ENCODE measurements around the gene CRYL1.

CRYL1 gene

GRCh38 chr13:20470136-20470535 is 55.5 kb downstream of the CRYL1 start:
- no peak overlapping the region for H3K4me3 ChIP-seq (ENCODE audit: insufficient read depth, low read length, poor library complexity, severe bottlenecking)
- H4K20me1 ChIP-seq (ENCODE audit: low read depth, low read length) = no peaks in the 10 kb centered on the region
- no peaks in the 10 kb centered on the region for H3F3A ChIP-seq (ENCODE audit: insufficient read depth)
- no peak overlapping the region for H3K4me2 ChIP-seq (ENCODE audit: low read depth, low read length, poor library complexity, severe bottlenecking)
- H3K27me3 ChIP-seq (ENCODE audit: low read length) = no peaks in the 10 kb centered on the region
- H2AFZ ChIP-seq (ENCODE audit: low read depth, low read length, severe bottlenecking) = no peak overlapping the region
- TF ChIP-seq CTCF (IDR thresholded peaks at IDR 0.05; ENCODE audit: insufficient read depth, low read length, poor library complexity, severe bottlenecking) (no peak), EZH2phosphoT487 (conservative IDR thresholded peaks at IDR 0.05; ENCODE audit: low read length) (no peak)
- no peaks in the 10 kb centered on the region for H3K79me2 ChIP-seq (ENCODE audit: insufficient read depth, low read length)
- H3K9ac ChIP-seq (ENCODE audit: low read length) = no peak overlapping the region
- no peaks in the 10 kb centered on the region for H3K9me3 ChIP-seq (ENCODE audit: insufficient read depth, low read length)
- H3K36me3 ChIP-seq (ENCODE audit: low read length) = no peaks in the 10 kb centered on the region
- no peak overlapping the region for H3K27ac ChIP-seq (ENCODE audit: low read depth, low read length)
- no peaks in the 10 kb centered on the region for H3K9me2 ChIP-seq (replicated peaks; ENCODE audit: insufficient read depth, low read length)

DNA sequence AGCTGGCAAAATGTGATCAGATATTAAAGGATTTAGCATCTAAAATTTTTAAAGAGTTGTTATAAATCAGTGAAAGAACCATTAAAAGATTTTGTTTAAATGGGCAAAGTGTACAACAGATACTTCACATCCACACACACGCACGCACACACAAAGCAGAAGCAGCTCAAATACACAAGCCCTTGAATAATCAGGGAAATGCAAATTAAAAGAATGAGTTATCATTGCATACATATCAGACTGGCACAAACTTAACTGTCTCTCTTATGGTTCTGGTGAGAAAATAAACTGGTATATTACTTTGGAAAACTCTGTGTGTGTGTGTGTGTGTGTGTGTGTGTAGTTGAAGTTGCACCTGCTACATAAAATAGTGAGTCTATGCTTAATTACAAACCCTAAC is 59.3 kb downstream of the CRYL1 start:
- H3K27ac ChIP-seq (ENCODE audit: low read depth, low read length) = no peak overlapping the region
- no peaks in the 10 kb centered on the region for H3K27me3 ChIP-seq (ENCODE audit: low read length)
- H3K79me2 ChIP-seq (ENCODE audit: insufficient read depth, low read length) = no peaks in the 10 kb centered on the region

DNA sequence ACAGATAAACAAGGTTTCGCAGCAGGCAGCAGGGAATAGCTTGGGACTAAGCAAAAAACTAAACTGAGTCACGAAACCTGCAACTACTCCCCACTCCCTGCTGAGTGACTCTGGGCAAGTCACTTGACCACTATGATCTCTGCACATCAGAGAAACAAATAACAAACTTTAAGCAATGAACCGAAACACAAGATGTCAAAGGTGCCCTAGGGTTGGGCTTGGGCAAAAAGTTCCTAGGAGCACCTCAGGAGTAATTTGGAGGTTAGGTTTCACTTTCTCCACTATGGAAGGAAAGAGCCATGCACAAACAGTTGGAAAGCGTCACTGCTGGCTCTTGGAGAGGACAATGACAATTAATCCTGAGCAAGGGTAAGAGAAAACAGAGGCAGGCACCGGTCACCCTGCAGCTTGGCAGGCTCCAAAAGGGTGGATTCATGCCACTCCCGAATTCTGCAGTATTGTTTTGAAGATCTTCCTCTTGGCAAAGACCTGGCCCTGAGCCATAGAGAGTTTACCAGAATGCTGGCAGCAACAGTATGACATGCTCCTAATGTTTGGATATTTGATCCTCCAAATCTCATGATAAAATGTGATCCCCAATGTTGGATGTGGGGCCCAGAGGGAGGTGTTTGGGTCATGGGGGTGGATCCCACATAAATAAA is 60.3 kb downstream of the CRYL1 start:
- no peaks in the 10 kb centered on the region for H3K36me3 ChIP-seq (ENCODE audit: low read length)
- H3K27me3 ChIP-seq (ENCODE audit: low read length) = no peaks in the 10 kb centered on the region
- no peak overlapping the region for H3K4me2 ChIP-seq (ENCODE audit: low read depth, low read length, poor library complexity, severe bottlenecking)
- H3F3A ChIP-seq (ENCODE audit: insufficient read depth) = no peaks in the 10 kb centered on the region
- H3K9me2 ChIP-seq (replicated peaks; ENCODE audit: insufficient read depth, low read length) = no peaks in the 10 kb centered on the region
- TF ChIP-seq CTCF (IDR thresholded peaks at IDR 0.05; ENCODE audit: insufficient read depth, low read length, poor library complexity, severe bottlenecking) = no peak
- no peak for TF ChIP-seq EZH2phosphoT487 (conservative IDR thresholded peaks at IDR 0.05; ENCODE audit: low read length)
- no peak overlapping the region for H2AFZ ChIP-seq (ENCODE audit: low read depth, low read length, severe bottlenecking)
- no peak overlapping the region for H3K4me3 ChIP-seq (ENCODE audit: insufficient read depth, low read length, poor library complexity, severe bottlenecking)
- H3K79me2 ChIP-seq (ENCODE audit: insufficient read depth, low read length) = no peaks in the 10 kb centered on the region
- no peak overlapping the region for H3K27ac ChIP-seq (ENCODE audit: low read depth, low read length)
- H3K9me3 ChIP-seq (ENCODE audit: insufficient read depth, low read length) = no peaks in the 10 kb centered on the region
- H4K20me1 ChIP-seq (ENCODE audit: low read depth, low read length) = no peaks in the 10 kb centered on the region
- H3K9ac ChIP-seq (ENCODE audit: low read length) = no peak overlapping the region

More for the DNA sequence above, 59.3 kb downstream of the CRYL1 start:
- H2AFZ ChIP-seq (ENCODE audit: low read depth, low read length, severe bottlenecking) = no peak overlapping the region
- H3K9me2 ChIP-seq (replicated peaks; ENCODE audit: insufficient read depth, low read length) = no peaks in the 10 kb centered on the region
- no peaks in the 10 kb centered on the region for H3K9me3 ChIP-seq (ENCODE audit: insufficient read depth, low read length)
- H3K36me3 ChIP-seq (ENCODE audit: low read length) = no peaks in the 10 kb centered on the region
- no peak overlapping the region for H3K4me3 ChIP-seq (ENCODE audit: insufficient read depth, low read length, poor library complexity, severe bottlenecking)
- no peaks in the 10 kb centered on the region for H4K20me1 ChIP-seq (ENCODE audit: low read depth, low read length)
- no peak overlapping the region for H3K9ac ChIP-seq (ENCODE audit: low read length)
- no peaks in the 10 kb centered on the region for H3F3A ChIP-seq (ENCODE audit: insufficient read depth)
- TF ChIP-seq CTCF (IDR thresholded peaks at IDR 0.05; ENCODE audit: insufficient read depth, low read length, poor library complexity, severe bottlenecking) (no peak), EZH2phosphoT487 (conservative IDR thresholded peaks at IDR 0.05; ENCODE audit: low read length) (no peak)
- no peak overlapping the region for H3K4me2 ChIP-seq (ENCODE audit: low read depth, low read length, poor library complexity, severe bottlenecking)

All from SU-DHL-6 (cell line).